ENCODE results near the gene MRPS14.

DNA sequence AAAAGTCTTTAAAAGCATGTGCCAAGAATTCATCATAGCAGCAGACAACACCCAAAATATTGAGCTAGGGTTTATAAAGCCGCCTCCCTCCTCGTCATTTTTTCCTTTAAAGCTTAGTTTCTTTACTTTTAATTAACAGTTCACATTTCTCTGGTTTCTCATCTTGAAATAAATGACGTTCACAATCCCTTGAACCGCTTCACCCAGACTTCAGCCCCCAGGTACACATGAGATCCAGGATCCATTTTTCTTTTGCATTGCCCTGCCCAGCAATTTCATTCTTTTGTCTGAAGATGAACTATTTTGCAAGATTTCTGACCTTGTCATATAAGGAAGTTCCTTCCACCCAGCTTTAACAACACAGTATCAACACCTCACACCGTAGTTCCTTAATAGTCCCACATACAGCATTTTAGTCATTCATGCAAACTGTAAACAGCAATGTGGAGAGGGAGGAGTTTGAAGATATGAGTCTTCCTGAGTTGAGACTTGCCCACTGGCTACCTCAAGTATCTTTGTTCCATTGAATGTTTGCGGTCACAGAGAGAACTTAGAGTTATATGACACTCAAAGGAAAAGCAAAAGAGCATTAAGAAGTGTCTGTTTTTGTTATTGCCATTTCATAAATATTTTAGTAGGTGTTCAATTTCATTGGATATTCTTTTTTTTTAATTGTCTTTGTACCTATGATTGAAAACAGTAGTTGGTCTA, 58.8 kb downstream of the MRPS14 start:
- TF ChIP-seq CTCF (IDR thresholded peaks at IDR 0.05; ENCODE audit: poor library complexity) (no peak), EZH2 (IDR thresholded peaks at IDR 0.05; ENCODE audit: borderline replicate concordance) (no peak), EZH2phosphoT487 (IDR thresholded peaks at IDR 0.05; ENCODE audit: low read depth, severe bottlenecking, unreplicated experiment) (no peak)
